Rectal smooth muscle tissue (tissue), 1 donor: Measurements from ENCODE around the gene UBTD2.
A peak's percentile ranks its signal among the peaks of the same experiment; 100 is the strongest.
"Not testable (repeated sequence)": the region's sequence is repeated elsewhere in the genome, so short reads cannot be mapped to it uniquely, and the experiment has no call there.

Experiments used
- H3K27ac ChIP-seq: one replicate; pipeline ENCODE4 v1.7.0; 2013; ENCODE audit warnings: low read depth, low read length, inconsistent platforms
- H3K27me3 ChIP-seq: one replicate; pipeline ENCODE4 v1.7.0; 2013; ENCODE audit warnings: low read length; ENCODE audit not compliant: control insufficient read depth, insufficient read depth
- H3K36me3 ChIP-seq: one replicate; pipeline ENCODE4 v1.7.0; 2013; ENCODE audit warnings: low read length; ENCODE audit not compliant: control insufficient read depth, insufficient read depth
- H3K4me1 ChIP-seq: one replicate; pipeline ENCODE4 v1.7.0; 2013; ENCODE audit warnings: low read length; ENCODE audit not compliant: control insufficient read depth, insufficient read depth
- H3K4me3 ChIP-seq: one replicate; pipeline ENCODE4 v1.7.0; 2013; ENCODE audit warnings: low read length
- H3K9ac ChIP-seq: one replicate; pipeline ENCODE4 v1.7.0; 2013; ENCODE audit warnings: low read length

UBTD2 gene

GRCh38 chr5:172283020-172283861 is at the start of gene UBTD2:
UBTD2 (minus strand) TSS chr5:172283764; CDS start chr5:172283665, 99 bp downstream.
- H3K4me1 ChIP-seq, result no peaks in the 10 kb centered on the region
- no peaks in the 10 kb centered on the region for H3K27me3 ChIP-seq
- peak within 1 kb of the TSS; percentile 89 for H3K4me3 ChIP-seq
- peak within 1 kb of the TSS; percentile 91 for H3K27ac ChIP-seq
- H3K36me3 ChIP-seq, result no peaks in the 10 kb centered on the region
- peak within 1 kb of the TSS; percentile 80 for H3K9ac ChIP-seq

DNA sequence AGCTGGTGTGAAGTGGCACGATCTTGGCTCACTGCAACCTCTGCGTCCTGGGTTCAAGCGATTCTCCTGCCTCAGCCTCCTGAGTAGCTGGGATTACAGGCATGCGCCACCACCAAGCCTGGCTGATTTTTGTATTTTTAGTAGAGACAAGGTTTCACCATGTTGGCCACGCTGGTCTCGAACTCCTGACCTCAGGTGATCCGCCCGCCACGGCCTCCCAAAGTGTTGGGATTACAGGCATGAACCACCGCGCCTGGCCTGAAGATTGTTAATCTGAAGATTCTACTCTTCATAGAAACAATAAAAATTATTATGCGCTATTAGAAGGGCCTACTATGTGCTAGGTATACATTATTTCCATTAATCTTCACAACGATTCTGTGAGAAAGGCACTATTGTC is 43.3 kb upstream of the UBTD2 start:
- H3K27me3 ChIP-seq, H3K9ac ChIP-seq, H3K27ac ChIP-seq, H3K4me1 ChIP-seq, H3K4me3 ChIP-seq, H3K36me3 ChIP-seq: not testable (repeated sequence)

- Histone ChIP-seq H3K4me3 (no peak overlapping the region), H3K27ac (no peak overlapping the region), H3K4me1 (no peaks in the 10 kb centered on the region), H3K36me3 (no peaks in the 10 kb centered on the region), H3K9ac (no peak overlapping the region), H3K27me3 (no peaks in the 10 kb centered on the region)
Measured at GRCh38 chr5:172325452-172325851, 41.9 kb upstream of the UBTD2 start.

GRCh38 chr5:172322028-172322965 is 38.7 kb upstream of the UBTD2 start:
- Histone ChIP-seq H3K27me3 (no peaks in the 10 kb centered on the region), H3K36me3 (no peaks in the 10 kb centered on the region), H3K9ac (no peak overlapping the region), H3K4me1 (no peaks in the 10 kb centered on the region), H3K4me3 (no peak overlapping the region), H3K27ac (no peak overlapping the region)

DNA sequence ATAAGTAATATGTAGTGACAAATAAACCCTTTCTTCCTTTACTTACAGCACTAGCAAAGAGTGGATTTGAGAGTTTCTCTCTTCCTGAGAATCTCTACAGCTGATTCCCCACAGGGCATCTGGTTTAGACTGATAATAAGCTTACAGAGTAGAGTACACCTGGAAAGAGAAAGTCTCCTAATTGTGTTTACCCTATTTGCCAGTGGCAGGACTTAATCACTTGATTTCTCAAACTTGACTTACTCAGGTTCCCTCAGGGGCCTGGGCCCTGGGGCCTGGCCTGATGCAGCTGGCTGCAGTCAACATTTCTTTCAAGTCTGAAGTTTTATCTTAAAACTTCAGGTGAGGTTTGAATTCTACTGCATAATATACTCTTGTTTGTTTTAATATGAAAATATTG is 38.0 kb upstream of the UBTD2 start:
- H3K4me1 ChIP-seq, result no peaks in the 10 kb centered on the region
- no peak overlapping the region for H3K4me3 ChIP-seq
- H3K27ac ChIP-seq, result no peak overlapping the region
- no peaks in the 10 kb centered on the region for H3K27me3 ChIP-seq
- no peak overlapping the region for H3K9ac ChIP-seq
- H3K36me3 ChIP-seq, result no peaks in the 10 kb centered on the region

- Histone ChIP-seq H3K4me1 (no peaks in the 10 kb centered on the region), H3K36me3 (no peaks in the 10 kb centered on the region), H3K4me3 (no peak overlapping the region), H3K27ac (no peak overlapping the region), H3K27me3 (no peaks in the 10 kb centered on the region), H3K9ac (no peak overlapping the region)
Measured at GRCh38 chr5:172319708-172320441, 36.3 kb upstream of the UBTD2 start.

DNA sequence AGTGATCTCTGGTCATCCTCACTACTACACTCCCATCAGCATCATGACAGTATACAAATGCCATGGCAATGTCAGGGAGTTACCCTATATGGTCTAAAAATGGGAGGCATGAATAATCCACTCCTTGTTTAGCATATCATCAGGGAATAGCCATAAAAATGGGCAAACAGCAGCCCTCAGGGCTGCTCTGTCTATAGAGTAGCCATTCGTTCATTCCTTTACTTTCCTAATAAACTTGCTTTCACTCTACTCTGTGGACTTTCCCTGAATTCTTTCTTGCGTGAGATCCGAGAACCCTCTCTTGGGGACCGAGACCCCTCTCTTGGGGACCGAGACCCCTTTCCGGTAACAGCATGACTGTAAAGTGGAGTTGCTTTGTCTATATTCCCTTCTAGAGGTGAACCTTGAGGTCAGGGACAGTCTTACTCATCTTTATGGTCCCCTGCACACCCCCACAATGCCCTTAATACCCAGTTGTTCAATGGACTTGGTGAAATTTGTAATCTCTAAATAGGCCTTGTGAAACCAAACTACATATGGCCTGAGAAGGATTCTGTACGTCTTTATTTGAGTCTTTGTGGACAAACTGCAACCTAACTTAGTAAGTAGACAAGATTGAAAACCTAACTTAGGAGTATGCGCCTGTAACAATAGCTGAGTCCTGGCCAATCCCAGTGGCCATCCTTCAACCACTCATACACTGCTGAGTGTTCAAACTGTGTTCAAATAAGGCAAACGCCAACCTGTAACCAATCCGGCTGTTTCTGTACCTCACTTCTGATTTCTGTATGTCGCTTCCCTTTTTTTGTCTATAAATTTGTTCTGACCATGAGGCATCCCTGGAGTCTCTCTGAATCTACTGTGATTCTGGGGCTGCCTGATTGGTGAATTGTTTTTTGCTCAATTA is 32.3 kb upstream of the UBTD2 start:
- Histone ChIP-seq H3K27me3 (no peaks in the 10 kb centered on the region), H3K4me3 (no peak overlapping the region), H3K4me1 (no peaks in the 10 kb centered on the region), H3K9ac (no peak overlapping the region), H3K36me3 (no peaks in the 10 kb centered on the region), H3K27ac (no peak overlapping the region)

- no peaks in the 10 kb centered on the region for H3K4me1 ChIP-seq
- no peak overlapping the region for H3K27ac ChIP-seq
- no peak overlapping the region for H3K4me3 ChIP-seq
- no peaks in the 10 kb centered on the region for H3K36me3 ChIP-seq
- H3K9ac ChIP-seq, result no peak overlapping the region
- H3K27me3 ChIP-seq, result no peaks in the 10 kb centered on the region
Measured at GRCh38 chr5:172313915-172314314, 30.4 kb upstream of the UBTD2 start.

DNA sequence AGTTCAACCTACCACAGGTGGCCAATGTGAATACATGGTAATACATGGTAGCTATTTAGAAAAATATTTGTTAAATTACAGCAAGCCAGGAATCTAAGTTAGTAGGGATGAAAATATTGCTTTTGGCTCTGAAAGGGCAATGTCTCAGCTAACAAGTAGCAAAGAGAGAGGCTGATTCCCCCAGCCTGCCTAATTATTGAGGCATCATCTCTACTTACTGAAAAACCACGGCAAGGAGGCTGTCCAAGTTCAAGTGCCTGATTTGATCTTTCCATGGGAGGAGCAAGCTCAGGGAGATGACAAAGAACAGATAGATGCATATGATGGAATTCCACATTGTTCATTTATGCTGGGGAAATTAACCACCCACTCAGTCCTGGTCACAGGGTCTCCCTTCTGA is 28.7 kb upstream of the UBTD2 start:
- H3K27me3 ChIP-seq, result no peaks in the 10 kb centered on the region
- no peaks in the 10 kb centered on the region for H3K4me1 ChIP-seq
- H3K36me3 ChIP-seq, result no peaks in the 10 kb centered on the region
- H3K4me3 ChIP-seq, result no peak overlapping the region
- no peak overlapping the region for H3K9ac ChIP-seq
- H3K27ac ChIP-seq, result no peak overlapping the region

GRCh38 chr5:172311605-172312004 is 28.0 kb upstream of the UBTD2 start:
- Histone ChIP-seq H3K4me3 (no peak overlapping the region), H3K27ac (no peak overlapping the region)

GRCh38 chr5:172311026-172311425 is 27.5 kb upstream of the UBTD2 start:
- no peaks in the 10 kb centered on the region for H3K27me3 ChIP-seq
- H3K4me1 ChIP-seq, result no peaks in the 10 kb centered on the region
- no peak overlapping the region for H3K27ac ChIP-seq
- no peaks in the 10 kb centered on the region for H3K36me3 ChIP-seq
- no peak overlapping the region for H3K9ac ChIP-seq
- no peak overlapping the region for H3K4me3 ChIP-seq

More at GRCh38 chr5:172311605-172312004, 28.0 kb upstream of the UBTD2 start:
- Histone ChIP-seq H3K36me3 (no peaks in the 10 kb centered on the region), H3K27me3 (no peaks in the 10 kb centered on the region), H3K4me1 (no peaks in the 10 kb centered on the region), H3K9ac (no peak overlapping the region)
